Astrocyte of the cerebellum (primary cell): ENCODE results near the gene HDAC4.

Experiments used
- DNase-seq: peaks from one replicate; pipeline ENCODE4 v3.0.0-alpha.2; 2011; ENCODE audit warnings: low read depth
- H3K4me3 ChIP-seq: 2 replicates; pipeline ENCODE4 v1.5.1; 2011; ENCODE audit warnings: mild to moderate bottlenecking, low read depth, low read length, moderate library complexity
- CTCF ChIP-seq: IDR thresholded peaks from 2 replicates; pipeline ENCODE4 v1.5.1; 2012; ENCODE audit warnings: low read length, low read depth, moderate library complexity, mild to moderate bottlenecking; ENCODE audit errors: missing control alignments
- in situ Hi-C: cut with HindIII; loops from 2 replicates; pipeline ENCODE4 v1.10.0; 2017; ENCODE audit warnings: low sequenced_read_pairs

Gene HDAC4

GRCh38 chr2:239279508-239280295 lies 121.1 kb downstream of the HDAC4 start:
- in situ Hi-C loops, result no loop called here
- TF ChIP-seq CTCF, result no peak
- no peak overlapping the region for H3K4me3 ChIP-seq
- no peak for DNase-seq

- H3K4me3 ChIP-seq, result no peak overlapping the region
- no peak for TF ChIP-seq CTCF
- no peak for DNase-seq
- in situ Hi-C loops, result no loop called here
Observed at GRCh38 chr2:239278941-239279365, 121.9 kb downstream of the HDAC4 start.

- in situ Hi-C loops, result no loop called here
- H3K4me3 ChIP-seq, result no peak overlapping the region
- no peak for DNase-seq
- TF ChIP-seq CTCF, result no peak
Observed at GRCh38 chr2:239278361-239278760, 122.5 kb downstream of the HDAC4 start.

- TF ChIP-seq CTCF, result no peak
- DNase-seq, result no peak
- in situ Hi-C loops, result no loop called here
- H3K4me3 ChIP-seq, result no peak overlapping the region
Observed at GRCh38 chr2:239277401-239278085, 123.3 kb downstream of the HDAC4 start.

- in situ Hi-C loops, result no loop called here
- TF ChIP-seq CTCF, result peak; percentile 26
- DNase-seq, result no peak
- no peak overlapping the region for H3K4me3 ChIP-seq
Observed at GRCh38 chr2:239276851-239277250, 124.0 kb downstream of the HDAC4 start.

- no peak overlapping the region for H3K4me3 ChIP-seq
- no peak for DNase-seq
- in situ Hi-C loops, result no loop called here
- no peak for TF ChIP-seq CTCF
Observed at GRCh38 chr2:239275847-239276831, 124.7 kb downstream of the HDAC4 start.
